ENCODE results near the gene PRR3.

DNA sequence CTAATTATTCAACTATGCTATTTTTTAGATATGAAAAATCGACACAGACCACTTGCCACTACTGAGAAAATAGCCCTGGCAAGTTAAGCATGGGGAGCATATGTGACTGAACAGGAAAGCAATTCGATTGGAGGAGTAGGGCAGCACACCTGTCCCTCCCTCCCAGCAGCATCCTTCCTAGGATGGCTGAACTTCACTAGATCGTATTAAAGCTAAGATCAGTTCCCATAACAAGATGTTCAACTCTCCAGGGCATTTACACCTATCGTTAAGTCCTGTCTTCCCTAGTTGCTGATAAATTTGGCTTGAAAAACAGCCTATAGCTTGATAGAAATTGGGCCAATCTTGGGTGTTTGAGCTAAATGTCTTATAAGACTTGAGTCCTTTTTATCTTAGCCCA is 53.0 kb downstream of the PRR3 start:
- TF ChIP-seq, protein P1, sequence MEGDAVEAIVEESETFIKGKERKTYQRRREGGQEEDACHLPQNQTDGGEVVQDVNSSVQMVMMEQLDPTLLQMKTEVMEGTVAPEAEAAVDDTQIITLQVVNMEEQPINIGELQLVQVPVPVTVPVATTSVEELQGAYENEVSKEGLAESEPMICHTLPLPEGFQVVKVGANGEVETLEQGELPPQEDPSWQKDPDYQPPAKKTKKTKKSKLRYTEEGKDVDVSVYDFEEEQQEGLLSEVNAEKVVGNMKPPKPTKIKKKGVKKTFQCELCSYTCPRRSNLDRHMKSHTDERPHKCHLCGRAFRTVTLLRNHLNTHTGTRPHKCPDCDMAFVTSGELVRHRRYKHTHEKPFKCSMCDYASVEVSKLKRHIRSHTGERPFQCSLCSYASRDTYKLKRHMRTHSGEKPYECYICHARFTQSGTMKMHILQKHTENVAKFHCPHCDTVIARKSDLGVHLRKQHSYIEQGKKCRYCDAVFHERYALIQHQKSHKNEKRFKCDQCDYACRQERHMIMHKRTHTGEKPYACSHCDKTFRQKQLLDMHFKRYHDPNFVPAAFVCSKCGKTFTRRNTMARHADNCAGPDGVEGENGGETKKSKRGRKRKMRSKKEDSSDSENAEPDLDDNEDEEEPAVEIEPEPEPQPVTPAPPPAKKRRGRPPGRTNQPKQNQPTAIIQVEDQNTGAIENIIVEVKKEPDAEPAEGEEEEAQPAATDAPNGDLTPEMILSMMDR (conservative IDR thresholded peaks at IDR 0.05; ENCODE audit: low read length) = no peak
- no peak for TF ChIP-seq EZH2phosphoT487 (IDR thresholded peaks at IDR 0.05; ENCODE audit: borderline replicate concordance)
